Hepatocyte (in vitro differentiated cells): ENCODE data around the gene LSR.

Experiments used
- EZH2 ChIP-seq: fragments of 200-600 bp; sonication (generic); IDR thresholded peaks from 2 replicates; pipeline ENCODE4 v1.6.1; 2016; ENCODE audit warnings: antibody characterized with exemption, mild to moderate bottlenecking, borderline replicate concordance
- EZH2phosphoT487 ChIP-seq: fragments of 200-600 bp; sonication (generic); IDR thresholded peaks from one replicate; pipeline ENCODE4 v1.6.1; 2018; ENCODE audit warnings: antibody characterized with exemption, mild to moderate bottlenecking, low read depth, moderate library complexity; ENCODE audit not compliant: unreplicated experiment, severe bottlenecking
- TF ChIP-seq, protein P1 (sequence below): fragments of 200-600 bp; sonication (generic); IDR thresholded peaks from 2 replicates; pipeline ENCODE4 v1.5.1; 2016; ENCODE audit warnings: antibody characterized with exemption, mild to moderate bottlenecking; ENCODE audit not compliant: poor library complexity

DNA sequence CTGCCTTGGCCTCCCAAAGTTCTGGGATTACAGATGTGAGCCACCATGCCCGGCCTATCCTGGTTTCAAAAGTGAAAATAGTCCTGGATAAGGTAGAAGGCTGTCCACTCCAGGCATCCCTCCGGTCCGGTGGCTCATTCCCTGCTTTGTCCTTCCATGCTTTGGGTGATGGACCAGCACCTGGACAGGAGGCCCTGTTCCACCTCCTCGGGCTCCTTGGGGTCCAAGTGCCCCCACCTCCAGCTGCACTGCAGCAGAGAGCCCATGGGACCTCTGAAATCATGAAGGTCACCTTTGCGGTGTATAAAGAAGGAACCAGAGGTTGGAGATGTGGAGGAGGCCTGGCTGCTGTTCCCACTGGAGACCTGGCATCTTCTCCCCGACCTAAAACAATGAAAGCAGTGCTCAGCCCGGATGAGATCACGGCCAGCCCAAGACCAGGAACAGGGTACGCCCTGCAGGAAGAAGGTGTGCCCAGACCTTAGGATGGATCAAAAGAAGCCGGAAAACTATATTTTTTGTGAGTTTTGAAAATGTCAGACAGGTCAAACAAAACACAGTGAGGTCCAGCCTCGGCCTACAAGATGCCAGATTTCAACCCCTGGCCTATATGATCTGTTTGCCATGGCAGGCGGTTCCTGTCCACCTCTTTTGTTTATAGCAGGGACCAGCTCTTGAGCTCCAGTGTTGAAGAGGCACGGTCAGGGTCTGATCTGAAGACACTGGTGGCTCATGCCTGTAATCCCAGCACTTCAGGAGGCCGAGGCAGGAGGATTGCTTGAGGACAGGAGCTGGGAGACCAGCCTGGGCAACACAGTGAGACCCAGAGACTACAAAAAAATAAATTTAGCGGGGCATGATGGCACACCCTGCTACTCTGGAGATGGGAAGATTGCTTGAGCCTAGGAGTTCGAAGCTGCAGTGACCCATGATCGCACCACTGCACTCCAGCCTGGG is 5.8 kb downstream of the LSR start:
- TF ChIP-seq EZH2phosphoT487, result no peak
- TF ChIP-seq, protein P1, sequence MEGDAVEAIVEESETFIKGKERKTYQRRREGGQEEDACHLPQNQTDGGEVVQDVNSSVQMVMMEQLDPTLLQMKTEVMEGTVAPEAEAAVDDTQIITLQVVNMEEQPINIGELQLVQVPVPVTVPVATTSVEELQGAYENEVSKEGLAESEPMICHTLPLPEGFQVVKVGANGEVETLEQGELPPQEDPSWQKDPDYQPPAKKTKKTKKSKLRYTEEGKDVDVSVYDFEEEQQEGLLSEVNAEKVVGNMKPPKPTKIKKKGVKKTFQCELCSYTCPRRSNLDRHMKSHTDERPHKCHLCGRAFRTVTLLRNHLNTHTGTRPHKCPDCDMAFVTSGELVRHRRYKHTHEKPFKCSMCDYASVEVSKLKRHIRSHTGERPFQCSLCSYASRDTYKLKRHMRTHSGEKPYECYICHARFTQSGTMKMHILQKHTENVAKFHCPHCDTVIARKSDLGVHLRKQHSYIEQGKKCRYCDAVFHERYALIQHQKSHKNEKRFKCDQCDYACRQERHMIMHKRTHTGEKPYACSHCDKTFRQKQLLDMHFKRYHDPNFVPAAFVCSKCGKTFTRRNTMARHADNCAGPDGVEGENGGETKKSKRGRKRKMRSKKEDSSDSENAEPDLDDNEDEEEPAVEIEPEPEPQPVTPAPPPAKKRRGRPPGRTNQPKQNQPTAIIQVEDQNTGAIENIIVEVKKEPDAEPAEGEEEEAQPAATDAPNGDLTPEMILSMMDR, result no peak
- no peak for TF ChIP-seq EZH2
